ENCODE results near the gene CGNL1.

DNA sequence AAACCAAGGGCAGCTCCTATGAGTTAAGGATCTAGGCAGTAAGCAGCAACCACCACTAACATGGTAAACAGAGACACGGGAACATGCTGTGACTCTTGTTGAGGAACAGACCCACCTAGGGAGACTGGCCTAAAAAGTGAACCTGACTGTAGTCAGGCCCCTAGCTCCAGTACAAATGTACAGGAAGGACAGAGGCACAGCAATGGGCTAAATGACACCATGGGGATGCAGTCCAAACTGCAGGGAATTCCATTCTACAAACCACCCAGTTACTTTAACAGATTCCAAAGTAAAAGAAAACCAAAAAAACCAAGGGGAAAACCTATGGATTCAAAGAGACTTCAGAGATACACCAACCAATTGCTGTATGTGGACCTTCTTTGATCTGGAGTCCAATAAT, 28.2 kb upstream of the CGNL1 start:
- TF ChIP-seq CTCF (IDR thresholded peaks at IDR 0.05; ENCODE audit: insufficient read depth, low read length), result no peak
- TF ChIP-seq POLR2AphosphoS5 (IDR thresholded peaks at IDR 0.05; ENCODE audit: low read depth), result no peak
- TF ChIP-seq, protein P1, sequence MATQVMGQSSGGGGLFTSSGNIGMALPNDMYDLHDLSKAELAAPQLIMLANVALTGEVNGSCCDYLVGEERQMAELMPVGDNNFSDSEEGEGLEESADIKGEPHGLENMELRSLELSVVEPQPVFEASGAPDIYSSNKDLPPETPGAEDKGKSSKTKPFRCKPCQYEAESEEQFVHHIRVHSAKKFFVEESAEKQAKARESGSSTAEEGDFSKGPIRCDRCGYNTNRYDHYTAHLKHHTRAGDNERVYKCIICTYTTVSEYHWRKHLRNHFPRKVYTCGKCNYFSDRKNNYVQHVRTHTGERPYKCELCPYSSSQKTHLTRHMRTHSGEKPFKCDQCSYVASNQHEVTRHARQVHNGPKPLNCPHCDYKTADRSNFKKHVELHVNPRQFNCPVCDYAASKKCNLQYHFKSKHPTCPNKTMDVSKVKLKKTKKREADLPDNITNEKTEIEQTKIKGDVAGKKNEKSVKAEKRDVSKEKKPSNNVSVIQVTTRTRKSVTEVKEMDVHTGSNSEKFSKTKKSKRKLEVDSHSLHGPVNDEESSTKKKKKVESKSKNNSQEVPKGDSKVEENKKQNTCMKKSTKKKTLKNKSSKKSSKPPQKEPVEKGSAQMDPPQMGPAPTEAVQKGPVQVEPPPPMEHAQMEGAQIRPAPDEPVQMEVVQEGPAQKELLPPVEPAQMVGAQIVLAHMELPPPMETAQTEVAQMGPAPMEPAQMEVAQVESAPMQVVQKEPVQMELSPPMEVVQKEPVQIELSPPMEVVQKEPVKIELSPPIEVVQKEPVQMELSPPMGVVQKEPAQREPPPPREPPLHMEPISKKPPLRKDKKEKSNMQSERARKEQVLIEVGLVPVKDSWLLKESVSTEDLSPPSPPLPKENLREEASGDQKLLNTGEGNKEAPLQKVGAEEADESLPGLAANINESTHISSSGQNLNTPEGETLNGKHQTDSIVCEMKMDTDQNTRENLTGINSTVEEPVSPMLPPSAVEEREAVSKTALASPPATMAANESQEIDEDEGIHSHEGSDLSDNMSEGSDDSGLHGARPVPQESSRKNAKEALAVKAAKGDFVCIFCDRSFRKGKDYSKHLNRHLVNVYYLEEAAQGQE (IDR thresholded peaks at IDR 0.05; ENCODE audit: insufficient replicate concordance, low read depth), result no peak

All from HL-60 (cell line).